ENCODE measurements around the gene RPS6KA5.

DNA sequence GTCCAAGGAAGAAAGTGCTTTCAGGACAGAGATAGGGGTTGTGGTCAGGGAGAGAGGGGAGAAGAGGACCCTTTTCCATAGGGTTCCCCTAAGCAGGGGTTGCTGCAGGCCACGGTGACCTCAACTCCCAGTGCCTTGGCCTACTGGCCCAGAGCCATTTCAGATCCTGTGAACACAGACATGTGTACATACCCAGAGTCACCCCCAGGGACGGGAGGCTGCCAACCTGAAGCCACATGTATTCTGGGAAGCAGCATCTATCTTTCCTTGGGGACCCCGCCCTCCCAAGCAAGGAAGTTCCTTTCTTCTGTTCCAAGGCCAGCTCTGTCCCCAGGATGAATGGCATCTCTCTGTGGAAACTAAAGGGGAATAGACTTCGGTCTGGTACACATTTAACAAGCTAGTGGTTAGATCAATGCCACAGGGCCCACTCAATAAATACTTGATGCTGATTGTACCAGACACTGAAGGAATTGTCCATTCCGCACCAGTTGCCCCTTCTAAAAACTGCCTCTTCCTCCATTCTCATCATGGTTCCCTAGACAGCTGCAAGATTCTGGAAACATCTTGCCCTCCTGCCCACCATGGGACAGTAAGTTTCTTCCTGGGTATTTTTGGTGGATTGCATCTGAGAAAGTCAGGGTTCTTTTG lies 28.3 kb upstream of the RPS6KA5 start:
- TF ChIP-seq, protein P1, sequence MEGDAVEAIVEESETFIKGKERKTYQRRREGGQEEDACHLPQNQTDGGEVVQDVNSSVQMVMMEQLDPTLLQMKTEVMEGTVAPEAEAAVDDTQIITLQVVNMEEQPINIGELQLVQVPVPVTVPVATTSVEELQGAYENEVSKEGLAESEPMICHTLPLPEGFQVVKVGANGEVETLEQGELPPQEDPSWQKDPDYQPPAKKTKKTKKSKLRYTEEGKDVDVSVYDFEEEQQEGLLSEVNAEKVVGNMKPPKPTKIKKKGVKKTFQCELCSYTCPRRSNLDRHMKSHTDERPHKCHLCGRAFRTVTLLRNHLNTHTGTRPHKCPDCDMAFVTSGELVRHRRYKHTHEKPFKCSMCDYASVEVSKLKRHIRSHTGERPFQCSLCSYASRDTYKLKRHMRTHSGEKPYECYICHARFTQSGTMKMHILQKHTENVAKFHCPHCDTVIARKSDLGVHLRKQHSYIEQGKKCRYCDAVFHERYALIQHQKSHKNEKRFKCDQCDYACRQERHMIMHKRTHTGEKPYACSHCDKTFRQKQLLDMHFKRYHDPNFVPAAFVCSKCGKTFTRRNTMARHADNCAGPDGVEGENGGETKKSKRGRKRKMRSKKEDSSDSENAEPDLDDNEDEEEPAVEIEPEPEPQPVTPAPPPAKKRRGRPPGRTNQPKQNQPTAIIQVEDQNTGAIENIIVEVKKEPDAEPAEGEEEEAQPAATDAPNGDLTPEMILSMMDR (IDR thresholded peaks at IDR 0.05) = no peak
- no peak for TF ChIP-seq SIN3A (IDR thresholded peaks at IDR 0.05; ENCODE audit: borderline replicate concordance, insufficient read depth, low read depth, low read length)
